HepG2 (cell line): ENCODE data around the gene ST6GALNAC3. TPM values are rescaled to one million over a fixed set of nuclear protein-coding genes. Genes with fewer than 3 reads are reported as not detected.

Experiments
- ATAC-seq: fragments of 200-7000 bp; cut with Tn5 transposase; 3 replicates; pipeline ENCODE4 v1.9.1; 2020; ENCODE audit warnings: mild to moderate bottlenecking, moderate library complexity
- BruUV-seq: library from RNA; stranded (reverse); fragments of 400-500 nt; replicated peaks from 2 replicates; lab custom pipeline; 2021; lab: Mats Ljungman, UMichigan
- CTCF ChIA-PET: fragments of 300-600 bp; formaldehyde crosslinking; extraction: SDS; loops from one replicate; lab custom pipeline; 2021; ENCODE audit warnings: low total read pairs, inconsistent platforms, low intra/inter-chr PET ratio; lab: Yijun Ruan, JAX
- POLR2A ChIA-PET: fragments of 350-600 bp; sonication (Branson Sonifier 250); formaldehyde crosslinking; loops from one replicate; lab custom pipeline; 2020; ENCODE audit warnings: antibody characterized with exemption, inconsistent platforms; lab: Yijun Ruan, JAX
- DNase-seq: peaks from one replicate; pipeline ENCODE4 v3.0.0-alpha.2; 2015; ENCODE audit warnings: low spot score
- FAIRE-seq: peaks from 3 replicates; lab custom pipeline; 2011; peaks lifted over from hg19 to GRCh38; lab: Jason Lieb, UNC
- H2AFZ ChIP-seq: one replicate; pipeline ENCODE4 v1.6.1; 2011; ENCODE audit warnings: low read length, inconsistent platforms
- H3K27ac ChIP-seq: fragments of 300-600 bp; 3 replicates; pipeline ENCODE4 v1.8.0; 2011; ENCODE audit warnings: mixed run types, mild to moderate bottlenecking, mixed read lengths, low read length, inconsistent platforms; ENCODE audit not compliant: insufficient read depth; ENCODE audit errors: extremely low read length
- H3K27me3 ChIP-seq, 2 experiments: fragments of 200-600 bp in 1 of 2; 2 replicates in 1 of 2; 3 replicates in 1 of 2; pipeline versions ENCODE4 v1.6.0 to v1.8.0; 2011; ENCODE audit warnings: low read length in 2 of 2, mild to moderate bottlenecking in 2 of 2, moderate library complexity in 2 of 2, inconsistent platforms in 1 of 2; ENCODE audit not compliant: insufficient read depth in 2 of 2, control insufficient read depth in 1 of 2
- H3K36me3 ChIP-seq, 2 experiments: fragments of 200-600 bp in 1 of 2; replicated peaks in 1 of 2; 2 replicates in 1 of 2; 3 replicates in 1 of 2; pipeline versions ENCODE4 v1.5.1 to v1.8.0; 2011; ENCODE audit warnings: low read length in 2 of 2, inconsistent platforms in 1 of 2; ENCODE audit not compliant: insufficient read depth in 2 of 2, control insufficient read depth in 1 of 2
- H3K4me1 ChIP-seq: 2 replicates; pipeline ENCODE4 v1.5.1; 2012; ENCODE audit warnings: low read length, inconsistent platforms; ENCODE audit not compliant: insufficient read depth
- H3K4me2 ChIP-seq: 2 replicates; pipeline ENCODE4 v1.6.0; 2011; ENCODE audit warnings: low read depth, low read length, inconsistent platforms
- H3K4me3 ChIP-seq, 3 experiments: fragments of 200-600 bp in 1 of 3; sonication (generic), shearing (Covaris generic) in 1 of 3; replicated peaks in 1 of 3; 2 replicates each; pipeline ENCODE4 v1.5.1; 2011 to 2016; ENCODE audit warnings: low read length in 3 of 3, inconsistent platforms in 2 of 3, low read depth in 2 of 3, mild to moderate bottlenecking in 2 of 3, control low read depth in 1 of 3, mixed read lengths in 1 of 3; ENCODE audit not compliant: insufficient read depth in 1 of 3
- H3K79me2 ChIP-seq: one replicate; pipeline ENCODE4 v1.6.1; 2011; ENCODE audit warnings: low read length, inconsistent platforms; ENCODE audit not compliant: insufficient read depth
- H3K9ac ChIP-seq: 2 replicates; pipeline ENCODE4 v1.6.0; 2011; ENCODE audit warnings: mild to moderate bottlenecking, low read depth, low read length, inconsistent platforms; ENCODE audit not compliant: insufficient read depth
- H3K9me3 ChIP-seq: 2 replicates; pipeline ENCODE4 v1.5.1; 2012; ENCODE audit warnings: mild to moderate bottlenecking, low read length
- H4K20me1 ChIP-seq: 2 replicates; pipeline ENCODE4 v1.6.0; 2011; ENCODE audit warnings: inconsistent platforms, mild to moderate bottlenecking, low read length, moderate library complexity; ENCODE audit not compliant: insufficient read depth
- ARNT2 ChIP-seq: sonication (generic); formaldehyde crosslinking; IDR thresholded peaks from 2 replicates; pipeline ENCODE4 v1.8.0; 2022; ENCODE audit warnings: mild to moderate bottlenecking, low read depth, missing genetic modification reagents, moderate library complexity
- HMGXB4 ChIP-seq, 2 experiments: sonication (generic) in 1 of 2; formaldehyde crosslinking in 1 of 2; IDR thresholded peaks; 2 replicates each; pipeline versions ENCODE4 v1.4.0 to v1.6.1; 2018 to 2020; ENCODE audit warnings: missing genetic modification reagents in 2 of 2, borderline replicate concordance in 1 of 2, low read depth in 1 of 2, mild to moderate bottlenecking in 1 of 2, missing biosample characterization in 1 of 2
- HNRNPK ChIP-seq: fragments of 200-400 bp; formaldehyde crosslinking; IDR thresholded peaks from 2 replicates; pipeline ENCODE4 v1.6.1; 2018; ENCODE audit warnings: low read length, low read depth, moderate library complexity, mild to moderate bottlenecking; ENCODE audit not compliant: poor library complexity, severe bottlenecking
- HNRNPLL ChIP-seq: fragments of 200-400 bp; formaldehyde crosslinking; IDR thresholded peaks from 2 replicates; pipeline ENCODE4 v1.6.1; 2017; ENCODE audit warnings: mild to moderate bottlenecking, low read depth, low read length; ENCODE audit not compliant: poor library complexity, severe bottlenecking
- MAFG ChIP-seq: sonication (generic); formaldehyde crosslinking; IDR thresholded peaks from 2 replicates; pipeline ENCODE4 v1.5.1; 2020; ENCODE audit warnings: mild to moderate bottlenecking, missing genetic modification reagents
- NFE2 ChIP-seq: sonication (generic); formaldehyde crosslinking; IDR thresholded peaks from 2 replicates; pipeline ENCODE4 v1.4.0; 2020; ENCODE audit warnings: missing genetic modification reagents
- NFRKB ChIP-seq: fragments of 450-650 bp; IDR thresholded peaks from 2 replicates; pipeline ENCODE4 v1.6.1; 2017
- TERF1 ChIP-seq: sonication (generic); formaldehyde crosslinking; IDR thresholded peaks from 2 replicates; pipeline ENCODE4 v1.8.0; 2022; ENCODE audit warnings: mild to moderate bottlenecking, missing genetic modification reagents, moderate library complexity
- ZBTB38 ChIP-seq: sonication (generic); formaldehyde crosslinking; IDR thresholded peaks from 2 replicates; pipeline ENCODE4 v1.5.1; 2020; ENCODE audit warnings: mild to moderate bottlenecking, missing genetic modification reagents
- ZBTB7A ChIP-seq: sonication (generic); formaldehyde crosslinking; IDR thresholded peaks from 2 replicates; pipeline ENCODE4 v1.8.0; 2022; ENCODE audit warnings: mild to moderate bottlenecking, missing genetic modification reagents
- ZFP36L2 ChIP-seq: sonication (generic); formaldehyde crosslinking; IDR thresholded peaks from 2 replicates; pipeline ENCODE4 v1.4.0; 2020; ENCODE audit warnings: missing genetic modification reagents
- ZGPAT ChIP-seq: IDR thresholded peaks from 2 replicates; pipeline ENCODE4 v1.6.1; 2016; ENCODE audit warnings: mild to moderate bottlenecking
- ZNF276 ChIP-seq: sonication (generic); formaldehyde crosslinking; IDR thresholded peaks from 2 replicates; pipeline ENCODE4 v1.4.0; 2020; ENCODE audit warnings: mild to moderate bottlenecking, low read depth, missing genetic modification reagents
- ZNF674 ChIP-seq: sonication (generic); formaldehyde crosslinking; IDR thresholded peaks from 2 replicates; pipeline ENCODE4 v1.5.0; 2020; ENCODE audit warnings: low read depth, mild to moderate bottlenecking, missing genetic modification reagents
- ZNF709 ChIP-seq: sonication (generic); formaldehyde crosslinking; IDR thresholded peaks from 2 replicates; pipeline ENCODE4 v1.5.0; 2020; ENCODE audit warnings: mild to moderate bottlenecking, missing genetic modification reagents
- ZNF878 ChIP-seq: sonication (generic); formaldehyde crosslinking; IDR thresholded peaks from 2 replicates; pipeline ENCODE4 v1.8.1; 2023; ENCODE audit warnings: mild to moderate bottlenecking, missing genetic modification reagents, moderate library complexity
- ZSCAN22 ChIP-seq: sonication (generic); formaldehyde crosslinking; IDR thresholded peaks from 2 replicates; pipeline ENCODE4 v1.4.0; 2020; ENCODE audit warnings: mild to moderate bottlenecking, missing genetic modification reagents
- ZSCAN31 ChIP-seq: sonication (generic); formaldehyde crosslinking; IDR thresholded peaks from 2 replicates; pipeline ENCODE4 v1.5.0; 2020; ENCODE audit warnings: low read depth, mild to moderate bottlenecking, missing genetic modification reagents
- in situ Hi-C: cut with HindIII; loops from 2 replicates; pipeline ENCODE4 v1.10.0; 2017; ENCODE audit warnings: low pct_unique_long_range_greater_than_20kb; ENCODE audit not compliant: extremely low pct_ligation_motif_present
- intact Hi-C: fragments of 100-400 bp; cut with micrococcal nuclease; formaldehyde crosslinking; loops from one replicate; pipeline ENCODE4 v1.10.0; 2022; ENCODE audit not compliant: unreplicated experiment
- polyA plus RNA-seq, 8 experiments: library from polyadenylated mRNA; depleted of rRNA in 3 of 8; stranded (reverse) in 7 of 8; unstranded in 1 of 8; fragments of >200 nt; fragmentation: Illumina TruSeq in 4 of 8; extraction: Trizol in 4 of 8; gene quantifications; 2 replicates each; pipeline versions ENCODE4 v1.2.1 to v1.2.3, GENCODE V29; 2011 to 2016; ENCODE audit warnings: low read depth in 4 of 8, missing spikeins in 1 of 8, mixed read lengths in 1 of 8; ENCODE audit not compliant: insufficient read depth in 1 of 8
- total RNA-seq, 5 experiments: library from RNA; depleted of rRNA; stranded (reverse); fragments of >200 nt; fragmentation: Illumina TruSeq; extraction: Trizol; gene quantifications; 2 replicates each; pipeline ENCODE4 v1.2.3, GENCODE V29; 2016; ENCODE audit warnings: low read depth in 1 of 5

Gene ST6GALNAC3
- total and polyA plus RNA-seq, 2 of the 13 experiments (the other 11 are each of a cell fraction or from before 2014, with no cell fraction given): not detected

- no peak for DNase-seq
- Histone ChIP-seq H3K36me3 (no peaks in the 10 kb centered on the region), H3K4me3 (no peak overlapping the region), H3K27ac (no peak overlapping the region), H3K9ac (no peak overlapping the region), H3K79me2 (no peaks in the 10 kb centered on the region), H3K4me2 (no peak overlapping the region), H4K20me1 (no peaks in the 10 kb centered on the region), H3K4me1 (no peaks in the 10 kb centered on the region), H3K27me3 (no peaks in the 10 kb centered on the region; a peak in 1 of 5 replicates), H3K9me3 (peaks cover 13% of the 10 kb centered on the region; the same call in 1 of the 2 replicates), H2AFZ (no peak overlapping the region)
- ChIA-PET CTCF (no interaction called here), POLR2A (no interaction called here)
- no peak for FAIRE-seq
- intact Hi-C loops (no loop called here), in situ Hi-C loops (no loop called here)
- no TSS peak for BruUV-seq
- peak; percentile 69 for ATAC-seq
- TF ChIP-seq ARNT2 (CRISPR knock-in tag) (no peak), ZBTB7A (no peak), ZNF878 (CRISPR knock-in tag) (no peak), TERF1 (CRISPR knock-in tag) (no peak), NFRKB (no peak), ZNF709 (CRISPR knock-in tag) (no peak), ZSCAN22 (CRISPR knock-in tag) (no peak), ZNF276 (CRISPR knock-in tag) (no peak), HNRNPLL (no peak), ZSCAN31 (CRISPR knock-in tag) (no peak), ZGPAT (CRISPR knock-in tag) (no peak), ZBTB38 (CRISPR knock-in tag) (no peak), HNRNPK (no peak), ZFP36L2 (CRISPR knock-in tag) (no peak), NFE2 (CRISPR knock-in tag) (no peak), MAFG (CRISPR knock-in tag) (no peak), ZNF674 (CRISPR knock-in tag) (no peak), HMGXB4 (CRISPR knock-in tag; IDR thresholded peaks at IDR 0.05; ENCODE audit: borderline replicate concordance in 1 of 2, low read depth in 1 of 2) (no peak)
These were observed 473.4 kb downstream of the ST6GALNAC3 start for GRCh38 chr1:76547916-76548315.
